Left renal pelvis (tissue), 4 donors: ENCODE results near the gene SLC19A1. TPM values are rescaled to one million over a fixed set of nuclear protein-coding genes. Genes with fewer than 3 reads are reported as not detected.

Experiments
- DNase-seq, 4 donors: peaks; one replicate each; pipeline ENCODE4 v3.0.0-alpha.2; 2013; ENCODE audit warnings: low read depth in 4 of 4, low spot score in 3 of 4
- polyA plus RNA-seq, 4 donors: library from polyadenylated mRNA; unstranded; fragments of 120-200 nt; gene quantifications; one replicate each; pipeline ENCODE4 v1.2.1, GENCODE V29; 2013; ENCODE audit not compliant: insufficient read length in 4 of 4

SLC19A1 gene
- polyA plus RNA-seq, 4 donors: 24.8 to 61.9 (median 43.3) TPM

- DNase-seq: no peak
These were observed 4.7 kb upstream of the SLC19A1 start for GRCh38 chr21:45546636-45547544.

DNA sequence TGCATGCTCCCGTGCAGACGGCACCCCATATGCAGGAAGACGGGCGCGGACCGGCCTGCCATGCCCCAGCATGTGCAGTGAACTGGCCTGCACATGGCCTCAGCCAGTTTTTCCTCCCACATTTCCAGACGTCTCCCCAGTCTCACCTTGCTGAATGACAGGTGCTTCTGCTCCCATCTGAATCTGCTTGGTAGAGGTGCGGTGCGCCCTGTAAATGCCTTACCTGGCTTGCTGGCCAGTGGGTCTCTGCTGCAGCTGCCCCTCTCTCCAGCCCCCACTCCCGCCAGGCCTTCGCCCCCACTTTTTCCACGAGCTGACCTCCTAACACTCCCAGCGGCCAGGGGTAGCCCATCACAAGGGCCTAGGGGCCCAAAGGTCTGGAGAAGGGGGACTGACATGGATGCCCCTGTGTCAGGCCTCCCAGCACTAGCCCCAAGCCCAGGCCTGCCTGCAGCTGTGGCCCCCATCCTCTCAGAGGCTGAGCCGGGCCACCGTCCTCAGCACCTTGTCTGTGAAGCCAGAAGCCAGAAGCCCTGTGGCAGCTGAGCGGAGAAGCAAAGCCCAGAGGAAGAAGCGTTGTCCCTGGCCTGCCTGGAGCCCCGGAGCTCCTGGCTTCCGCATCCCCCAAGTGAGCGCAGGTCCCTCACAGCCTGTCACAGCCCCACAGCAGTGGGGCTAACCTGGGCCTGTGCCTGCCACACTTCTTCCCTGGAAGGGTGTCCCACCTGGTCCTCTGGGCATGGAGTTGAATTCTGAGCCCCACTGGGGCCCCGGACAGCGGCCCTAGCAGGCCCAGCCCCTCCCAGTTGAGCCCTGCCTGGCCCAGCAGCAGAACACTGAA is 3.7 kb upstream of the SLC19A1 start:
- DNase-seq: no peak

DNA sequence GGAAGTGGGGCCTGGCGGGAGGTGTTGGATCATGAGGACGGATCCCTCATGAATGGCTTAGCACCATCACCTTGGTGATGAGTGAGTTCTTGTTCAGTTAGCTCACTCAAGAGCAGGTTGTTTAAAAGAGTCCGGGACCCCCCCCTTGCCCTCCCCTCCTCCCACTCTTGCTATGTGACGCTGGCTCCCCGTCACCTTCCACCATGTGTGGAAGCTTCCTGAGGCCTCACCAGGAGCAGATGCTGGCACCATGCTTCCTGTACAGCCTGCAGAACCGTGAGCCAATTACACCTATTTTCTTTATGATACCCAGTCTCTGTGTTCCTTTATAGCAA is 3.0 kb upstream of the SLC19A1 start:
- DNase-seq: no peak

DNA sequence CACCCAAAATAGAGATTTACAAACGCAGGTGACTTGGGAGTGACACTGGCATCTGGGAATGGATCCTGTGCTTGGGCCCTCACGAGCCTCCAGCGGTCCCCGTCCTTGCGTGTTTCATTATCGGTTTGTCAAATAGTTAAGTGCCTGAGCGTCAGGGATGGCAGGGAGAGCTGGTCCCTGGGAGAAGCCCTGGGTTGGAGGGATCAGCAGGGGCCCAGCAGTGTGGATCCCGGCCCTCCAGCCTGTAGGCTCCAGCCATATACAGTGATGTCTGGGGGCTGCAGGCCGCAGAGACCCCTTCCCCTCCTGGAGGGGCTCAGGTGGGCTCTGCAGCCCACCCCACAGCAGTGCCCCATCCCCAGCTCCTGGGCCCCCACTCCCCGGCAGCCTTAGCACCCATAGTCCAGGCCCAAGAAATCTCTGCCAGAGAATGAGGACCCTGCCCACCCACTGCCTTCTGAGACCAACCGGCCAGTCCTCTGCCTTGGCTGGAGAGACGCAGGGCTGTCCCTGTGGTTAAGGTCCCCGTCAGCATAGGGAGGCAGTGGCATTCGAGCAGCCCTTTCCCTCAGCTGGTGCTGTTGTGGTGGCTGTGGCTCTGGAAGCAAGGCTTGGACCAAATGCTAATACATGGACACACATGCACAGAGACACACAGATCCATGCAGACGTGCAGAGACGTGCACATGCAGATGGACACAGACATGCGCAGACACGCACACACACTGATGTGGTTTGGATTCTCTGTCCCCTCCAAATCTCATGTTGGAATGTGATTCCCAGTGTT is 2.4 kb upstream of the SLC19A1 start:
- no peak for DNase-seq

GRCh38 chr21:45543710-45544448 is 1.6 kb upstream of the SLC19A1 start:
- no peak for DNase-seq

DNA sequence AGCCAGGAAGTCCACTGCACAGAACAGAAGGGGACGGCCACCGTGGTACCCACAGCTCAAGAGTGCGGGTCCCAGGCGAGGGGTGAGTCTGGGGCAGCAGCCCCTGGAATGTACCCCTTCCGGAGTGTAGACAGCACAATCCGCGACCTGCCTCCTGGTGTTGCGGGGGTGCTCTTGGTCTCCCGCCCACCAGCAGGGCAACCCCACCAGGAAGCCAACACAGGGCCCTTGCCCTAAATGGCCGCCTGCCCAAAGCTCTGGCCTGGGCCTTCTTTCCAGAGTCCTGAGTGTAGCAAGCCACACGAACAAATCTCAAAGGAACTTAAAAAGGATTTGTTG is 1.1 kb upstream of the SLC19A1 start:
- DNase-seq: no peak

DNA sequence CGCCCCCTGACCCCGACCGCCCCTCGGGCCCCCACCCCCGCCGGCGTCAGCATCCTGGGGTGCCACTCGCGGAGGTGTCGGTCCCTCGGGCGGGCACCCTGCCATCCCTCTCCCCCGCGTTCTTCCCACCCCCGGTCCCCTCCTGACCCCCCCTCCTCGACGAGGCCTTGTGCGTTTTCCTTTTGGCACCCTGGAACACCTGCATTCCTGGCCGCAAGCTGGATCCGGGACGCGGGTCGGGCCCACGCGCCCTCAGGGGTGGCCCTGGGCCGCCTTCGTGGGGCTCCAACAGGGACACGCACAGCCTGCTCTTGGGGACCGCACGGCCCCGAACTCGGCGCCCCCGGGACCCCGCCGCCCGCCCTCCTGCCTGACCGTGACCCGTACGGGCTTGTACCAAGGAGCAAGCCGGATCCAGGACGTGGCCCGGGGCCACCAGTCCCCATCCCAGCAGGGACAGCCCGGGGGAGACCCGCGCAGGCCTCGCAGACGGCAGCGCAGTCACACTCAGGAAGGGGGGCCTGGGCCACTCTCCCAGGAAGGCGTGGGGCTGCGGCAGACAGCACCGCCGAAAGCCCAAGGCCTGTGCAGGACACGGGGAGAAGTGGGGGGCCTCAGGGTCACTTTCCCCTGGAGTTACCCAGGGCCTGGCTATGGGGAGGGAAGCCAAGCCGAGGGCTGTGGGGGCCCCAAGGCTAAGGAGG is 579 bp upstream of the SLC19A1 start:
- DNase-seq: no peak

- no peak for DNase-seq
These were observed 810 bp downstream of the SLC19A1 start for GRCh38 chr21:45541221-45542039.

DNA sequence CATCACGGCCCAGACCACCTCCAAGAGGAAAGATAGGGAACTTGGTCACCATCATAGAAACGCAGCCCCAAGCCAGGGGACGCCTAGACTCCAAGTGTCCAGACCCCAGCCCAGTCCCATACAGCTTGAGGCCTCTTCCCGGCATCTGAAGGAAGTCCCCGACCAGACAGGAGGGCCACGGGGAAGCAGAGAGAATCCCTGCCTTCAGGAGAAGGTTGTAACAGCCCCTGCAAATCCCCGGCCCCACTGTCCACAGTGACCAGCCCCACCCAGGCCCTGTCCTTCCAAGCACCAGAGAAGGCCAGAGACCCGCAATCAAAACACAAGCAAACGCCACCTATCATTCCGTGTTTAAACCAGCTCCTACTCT is 1.7 kb downstream of the SLC19A1 start:
- no peak for DNase-seq

DNA sequence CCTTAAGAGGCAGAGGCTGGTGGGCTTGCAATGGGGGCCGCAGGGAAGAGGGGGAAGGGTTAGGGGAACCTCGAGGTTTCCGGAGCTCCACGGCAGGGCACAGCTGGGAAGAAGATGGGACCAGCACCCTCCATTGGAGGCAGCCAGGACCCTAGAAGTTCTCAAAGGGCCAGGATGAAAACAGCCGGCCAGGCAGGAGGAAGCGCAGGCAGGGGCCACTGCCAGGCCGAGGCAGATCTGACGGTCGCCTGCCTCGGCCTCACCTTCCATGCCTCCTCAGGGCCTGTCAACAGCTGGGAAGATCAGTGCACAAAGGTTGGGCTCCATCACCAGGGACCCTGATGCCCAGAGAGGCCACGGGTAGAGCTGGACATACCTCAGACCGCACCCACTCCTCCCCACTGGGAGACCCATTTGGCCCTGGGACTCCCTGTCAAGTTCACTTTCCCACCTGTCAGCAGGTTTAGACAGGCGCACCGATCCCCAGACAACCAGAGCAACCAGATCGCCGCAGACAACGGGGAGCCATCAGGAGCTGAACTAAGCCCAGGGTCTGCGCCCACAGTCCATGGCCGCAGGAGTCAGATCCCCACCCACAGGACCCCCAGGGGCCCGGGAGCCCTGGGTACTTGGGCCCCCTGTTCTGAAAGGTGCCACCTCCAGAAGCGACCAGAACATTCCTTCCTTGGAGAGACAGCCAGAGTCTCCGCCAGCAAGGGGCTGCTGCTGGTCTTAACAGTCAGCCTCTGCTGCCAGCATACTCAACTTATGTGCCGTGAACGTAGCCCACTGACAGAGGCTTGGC is 2.2 kb downstream of the SLC19A1 start:
- no peak for DNase-seq

DNA sequence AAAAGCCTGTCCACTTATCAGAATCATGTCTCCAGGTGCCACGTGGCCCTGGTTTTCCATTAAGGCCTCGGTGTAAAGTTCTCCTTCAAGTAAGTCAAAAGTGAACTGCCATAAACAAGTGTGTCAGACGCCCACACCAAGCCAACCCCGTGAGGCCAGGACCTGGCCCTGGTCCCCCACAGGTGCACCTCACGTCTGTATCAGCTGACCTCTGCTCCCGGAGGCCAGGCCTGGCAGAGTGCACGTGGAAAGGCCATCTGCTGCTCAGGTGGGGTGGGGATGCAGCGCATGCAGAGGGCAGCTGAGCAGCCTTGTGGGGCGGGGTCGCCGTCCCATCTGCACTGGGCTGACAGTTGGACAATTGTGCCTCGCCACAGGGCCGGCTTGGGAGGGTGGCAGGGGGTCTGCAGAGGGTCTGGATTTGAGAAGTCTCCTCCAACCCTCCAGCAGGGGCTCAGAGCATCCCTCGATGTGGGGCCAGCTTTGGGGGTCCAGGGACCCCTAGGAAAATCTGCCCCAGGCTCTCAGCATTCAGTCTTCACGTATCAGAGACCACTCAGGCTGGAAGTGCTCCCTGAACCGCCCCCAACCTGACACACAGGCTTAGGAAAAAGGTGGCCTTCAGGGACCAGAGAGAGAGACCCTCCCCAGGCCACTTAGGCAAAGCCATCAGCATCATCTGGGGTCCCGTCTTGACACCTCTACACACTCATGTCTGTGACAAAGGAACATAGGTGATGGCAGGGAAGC is 3.0 kb downstream of the SLC19A1 start:
- DNase-seq: no peak

DNA sequence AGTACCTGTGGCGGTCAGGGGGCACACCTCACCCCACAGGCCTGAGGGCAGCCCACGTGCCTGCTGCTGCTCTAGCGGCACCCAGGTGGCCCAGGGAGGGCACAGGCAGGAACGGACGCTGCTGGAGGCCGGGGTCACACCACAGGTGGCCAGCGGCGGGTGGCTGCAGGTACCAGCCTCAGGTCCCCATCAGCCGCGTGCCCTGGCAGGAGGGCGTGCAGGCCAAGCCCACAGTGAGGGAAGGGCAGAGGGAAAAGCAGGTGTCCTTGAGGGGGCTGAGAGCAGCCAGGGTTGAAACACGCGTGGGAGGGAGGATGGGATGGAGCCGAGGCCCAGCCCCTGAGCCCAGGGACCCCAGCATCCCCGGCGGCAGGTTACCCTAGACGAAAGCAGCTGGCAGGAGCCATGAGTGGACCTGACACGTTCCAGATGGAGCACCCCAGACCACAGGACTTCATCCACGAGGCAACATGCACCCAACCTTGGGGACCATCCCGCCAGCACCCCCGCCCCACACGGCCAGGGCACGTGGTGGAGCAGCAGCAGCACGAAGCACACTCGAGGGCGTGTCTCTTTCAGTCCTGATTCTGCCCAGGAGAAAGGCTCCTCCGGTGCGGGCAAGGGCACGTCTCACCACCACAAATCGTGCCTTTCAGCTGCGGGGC is 3.7 kb downstream of the SLC19A1 start:
- DNase-seq: no peak

DNA sequence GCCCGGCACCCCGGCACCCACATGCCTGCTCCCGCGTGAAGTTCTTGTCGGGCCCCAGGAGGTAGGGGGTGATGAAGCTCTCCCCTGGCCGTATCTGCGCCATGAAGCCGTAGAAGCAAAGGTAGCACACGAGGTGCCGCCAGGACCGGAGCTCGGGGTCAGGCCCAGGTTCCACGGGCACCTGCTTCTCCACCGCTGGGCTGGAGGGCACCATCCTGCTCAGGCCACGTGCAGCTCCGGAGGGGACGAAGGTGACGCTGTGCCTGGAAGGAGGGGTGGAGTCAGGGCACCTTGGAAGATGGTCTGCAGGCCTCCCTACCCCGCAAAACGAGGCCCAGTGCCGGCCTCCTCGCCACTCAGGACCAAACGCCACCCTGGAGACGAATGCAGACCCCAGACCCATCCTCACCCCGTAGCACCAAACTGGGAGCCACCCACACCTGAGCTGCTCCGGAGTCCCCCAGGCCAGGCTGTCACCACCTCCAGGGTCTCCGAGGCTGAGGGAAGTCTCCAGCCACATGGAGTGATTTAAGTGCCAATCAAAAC is 4.4 kb downstream of the SLC19A1 start:
- no peak for DNase-seq

- DNase-seq: no peak
These were observed 5.0 kb downstream of the SLC19A1 start for GRCh38 chr21:45537111-45537745.

GRCh38 chr21:45536301-45537081 is 5.7 kb downstream of the SLC19A1 start:
- no peak for DNase-seq
